HepG2 (cell line): Measurements from ENCODE around the gene PRR23E. TPM values are rescaled to one million over a fixed set of nuclear protein-coding genes. Genes with fewer than 3 reads are reported as not detected.

ENCODE experiments used
- ATAC-seq: fragments of 200-7000 bp; cut with Tn5 transposase; 3 replicates; pipeline ENCODE4 v1.9.1; 2020; ENCODE audit warnings: mild to moderate bottlenecking, moderate library complexity
- BruUV-seq: library from RNA; stranded (reverse); fragments of 400-500 nt; replicated peaks from 2 replicates; lab custom pipeline; 2021; lab: Mats Ljungman, UMichigan
- CTCF ChIA-PET: fragments of 300-600 bp; formaldehyde crosslinking; extraction: SDS; loops from one replicate; lab custom pipeline; 2021; ENCODE audit warnings: low total read pairs, inconsistent platforms, low intra/inter-chr PET ratio; lab: Yijun Ruan, JAX
- POLR2A ChIA-PET: fragments of 350-600 bp; sonication (Branson Sonifier 250); formaldehyde crosslinking; loops from one replicate; lab custom pipeline; 2020; ENCODE audit warnings: antibody characterized with exemption, inconsistent platforms; lab: Yijun Ruan, JAX
- DNase-seq: peaks from one replicate; pipeline ENCODE4 v3.0.0-alpha.2; 2015; ENCODE audit warnings: low spot score
- FAIRE-seq: peaks from 3 replicates; lab custom pipeline; 2011; peaks lifted over from hg19 to GRCh38; lab: Jason Lieb, UNC
- H2AFZ ChIP-seq: one replicate; pipeline ENCODE4 v1.6.1; 2011; ENCODE audit warnings: low read length, inconsistent platforms
- H3K27ac ChIP-seq: fragments of 300-600 bp; 3 replicates; pipeline ENCODE4 v1.8.0; 2011; ENCODE audit warnings: mixed run types, mild to moderate bottlenecking, mixed read lengths, low read length, inconsistent platforms; ENCODE audit not compliant: insufficient read depth; ENCODE audit errors: extremely low read length
- H3K27me3 ChIP-seq, 2 experiments: fragments of 200-600 bp in 1 of 2; 2 replicates in 1 of 2; 3 replicates in 1 of 2; pipeline versions ENCODE4 v1.6.0 to v1.8.0; 2011; ENCODE audit warnings: low read length in 2 of 2, mild to moderate bottlenecking in 2 of 2, moderate library complexity in 2 of 2, inconsistent platforms in 1 of 2; ENCODE audit not compliant: insufficient read depth in 2 of 2, control insufficient read depth in 1 of 2
- H3K36me3 ChIP-seq, 2 experiments: fragments of 200-600 bp in 1 of 2; replicated peaks in 1 of 2; 2 replicates in 1 of 2; 3 replicates in 1 of 2; pipeline versions ENCODE4 v1.5.1 to v1.8.0; 2011; ENCODE audit warnings: low read length in 2 of 2, inconsistent platforms in 1 of 2; ENCODE audit not compliant: insufficient read depth in 2 of 2, control insufficient read depth in 1 of 2
- H3K4me1 ChIP-seq: 2 replicates; pipeline ENCODE4 v1.5.1; 2012; ENCODE audit warnings: low read length, inconsistent platforms; ENCODE audit not compliant: insufficient read depth
- H3K4me2 ChIP-seq: 2 replicates; pipeline ENCODE4 v1.6.0; 2011; ENCODE audit warnings: low read depth, low read length, inconsistent platforms
- H3K4me3 ChIP-seq, 3 experiments: fragments of 200-600 bp in 1 of 3; sonication (generic), shearing (Covaris generic) in 1 of 3; replicated peaks in 1 of 3; 2 replicates each; pipeline ENCODE4 v1.5.1; 2011 to 2016; ENCODE audit warnings: low read length in 3 of 3, inconsistent platforms in 2 of 3, low read depth in 2 of 3, mild to moderate bottlenecking in 2 of 3, control low read depth in 1 of 3, mixed read lengths in 1 of 3; ENCODE audit not compliant: insufficient read depth in 1 of 3
- H3K79me2 ChIP-seq: one replicate; pipeline ENCODE4 v1.6.1; 2011; ENCODE audit warnings: low read length, inconsistent platforms; ENCODE audit not compliant: insufficient read depth
- H3K9ac ChIP-seq: 2 replicates; pipeline ENCODE4 v1.6.0; 2011; ENCODE audit warnings: mild to moderate bottlenecking, low read depth, low read length, inconsistent platforms; ENCODE audit not compliant: insufficient read depth
- H3K9me3 ChIP-seq: 2 replicates; pipeline ENCODE4 v1.5.1; 2012; ENCODE audit warnings: mild to moderate bottlenecking, low read length
- H4K20me1 ChIP-seq: 2 replicates; pipeline ENCODE4 v1.6.0; 2011; ENCODE audit warnings: inconsistent platforms, mild to moderate bottlenecking, low read length, moderate library complexity; ENCODE audit not compliant: insufficient read depth
- ISL2 ChIP-seq: sonication (generic); formaldehyde crosslinking; IDR thresholded peaks from 2 replicates; pipeline ENCODE4 v1.5.0; 2020; ENCODE audit warnings: missing genetic modification reagents
- KMT2B ChIP-seq: IDR thresholded peaks from 2 replicates; pipeline ENCODE4 v1.6.1; 2016; ENCODE audit warnings: missing genetic modification reagents, missing compliant biosample characterization
- MTA3 ChIP-seq: sonication (generic); formaldehyde crosslinking; IDR thresholded peaks from 2 replicates; pipeline ENCODE4 v1.4.0; 2020; ENCODE audit warnings: missing genetic modification reagents
- NFIC ChIP-seq: IDR thresholded peaks from 2 replicates; pipeline ENCODE4 v1.6.1; 2012; ENCODE audit warnings: mild to moderate bottlenecking, low read length, inconsistent platforms
- SRY ChIP-seq: sonication (generic); formaldehyde crosslinking; IDR thresholded peaks from 2 replicates; pipeline ENCODE4 v1.8.0; 2022; ENCODE audit warnings: mild to moderate bottlenecking, missing genetic modification reagents
- SSRP1 ChIP-seq: IDR thresholded peaks from 2 replicates; pipeline ENCODE4 v1.6.1; 2016; ENCODE audit warnings: control low read depth
- ZFP90 ChIP-seq: sonication (generic); formaldehyde crosslinking; IDR thresholded peaks from 2 replicates; pipeline ENCODE4 v1.8.0; 2022; ENCODE audit warnings: missing genetic modification reagents, mild to moderate bottlenecking, inconsistent platforms, borderline replicate concordance
- ZNF180 ChIP-seq: sonication (generic); formaldehyde crosslinking; IDR thresholded peaks from 2 replicates; pipeline ENCODE4 v1.4.0; 2020; ENCODE audit warnings: low read depth, missing genetic modification reagents, borderline replicate concordance
- ZNF331 ChIP-seq: sonication (generic); formaldehyde crosslinking; IDR thresholded peaks from 2 replicates; pipeline ENCODE4 v1.4.0; 2020; ENCODE audit warnings: missing genetic modification reagents
- ZNF550 ChIP-seq: sonication (generic); formaldehyde crosslinking; IDR thresholded peaks from 2 replicates; pipeline ENCODE4 v1.4.0; 2020; ENCODE audit warnings: mild to moderate bottlenecking, missing genetic modification reagents, borderline replicate concordance
- WGBS: methylation state at CpG from one replicate; pipeline ENCODE4 v1.1.6; 2017; ENCODE audit warnings: low lambda C conversion rate; 5-methylcytosine and 5-hydroxymethylcytosine counted together
- in situ Hi-C: cut with HindIII; loops from 2 replicates; pipeline ENCODE4 v1.10.0; 2017; ENCODE audit warnings: low pct_unique_long_range_greater_than_20kb; ENCODE audit not compliant: extremely low pct_ligation_motif_present
- intact Hi-C: fragments of 100-400 bp; cut with micrococcal nuclease; formaldehyde crosslinking; loops from one replicate; pipeline ENCODE4 v1.10.0; 2022; ENCODE audit not compliant: unreplicated experiment
- polyA plus RNA-seq, 8 experiments: library from polyadenylated mRNA; depleted of rRNA in 3 of 8; stranded (reverse) in 7 of 8; unstranded in 1 of 8; fragments of >200 nt; fragmentation: Illumina TruSeq in 4 of 8; extraction: Trizol in 4 of 8; gene quantifications; 2 replicates each; pipeline versions ENCODE4 v1.2.1 to v1.2.3, GENCODE V29; 2011 to 2016; ENCODE audit warnings: low read depth in 4 of 8, missing spikeins in 1 of 8, mixed read lengths in 1 of 8; ENCODE audit not compliant: insufficient read depth in 1 of 8
- total RNA-seq, 5 experiments: library from RNA; depleted of rRNA; stranded (reverse); fragments of >200 nt; fragmentation: Illumina TruSeq; extraction: Trizol; gene quantifications; 2 replicates each; pipeline ENCODE4 v1.2.3, GENCODE V29; 2016; ENCODE audit warnings: low read depth in 1 of 5
- TF ChIP-seq, protein P1 (sequence below), 2 experiments: sonication (generic) in 1 of 2; formaldehyde crosslinking in 1 of 2; IDR thresholded peaks; 2 replicates each; pipeline versions ENCODE4 v1.5.1 to v1.6.1; 2011 to 2020; ENCODE audit warnings: borderline replicate concordance in 1 of 2, low read depth in 1 of 2, low read length in 1 of 2, mild to moderate bottlenecking in 1 of 2, missing genetic modification reagents in 1 of 2, moderate library complexity in 1 of 2

Gene PRR23E
- total and polyA plus RNA-seq, 2 of the 13 experiments (the other 11 are each of a cell fraction or from before 2014, with no cell fraction given), result not detected

DNA sequence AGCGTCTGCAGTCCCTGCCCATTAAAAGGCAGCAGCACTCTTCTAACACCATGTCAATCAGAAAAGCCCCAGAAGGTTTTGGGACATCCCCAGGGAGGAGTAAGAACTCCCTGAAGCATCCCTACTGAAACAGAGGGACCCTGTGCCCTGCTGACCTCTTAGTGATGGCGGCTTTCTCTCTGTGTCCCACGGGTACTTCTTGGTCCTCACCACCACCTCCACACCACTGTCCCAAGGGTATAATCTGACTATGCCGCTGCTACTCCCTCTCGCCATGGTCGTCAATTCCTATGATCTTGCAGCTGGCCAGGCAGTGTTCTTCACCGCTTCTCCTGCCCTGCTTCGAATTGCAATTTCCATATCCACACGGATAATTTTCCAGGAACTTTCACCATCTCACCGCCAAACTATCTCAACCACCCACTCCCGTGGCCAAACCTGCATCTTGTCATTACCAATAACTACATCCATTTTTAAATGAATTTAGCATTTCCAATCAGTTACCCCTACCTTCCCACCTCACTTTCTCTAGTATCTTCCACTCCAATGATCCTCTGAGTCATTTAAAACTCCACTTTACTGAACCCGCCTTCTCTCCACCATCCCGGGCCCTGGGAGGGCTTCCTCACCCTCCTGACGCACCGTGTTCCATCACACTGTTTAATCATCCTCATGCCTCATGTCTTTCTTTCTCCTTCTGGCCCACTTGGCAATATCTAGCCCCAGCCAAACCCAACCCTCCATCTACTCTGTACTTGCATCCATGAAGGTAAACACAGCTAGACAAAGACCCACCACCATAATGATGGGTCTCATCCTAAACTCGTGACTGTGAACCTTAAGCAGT, 23.7 kb downstream of the PRR23E start:
- H3K9ac ChIP-seq, result no peak overlapping the region
- in situ Hi-C loops (no loop called here), intact Hi-C loops (no loop called here)
- WGBS, result 25% methylated on average over 16 of the region's 16 CpGs
- H3K36me3 ChIP-seq, result no peaks in the 10 kb centered on the region
- no peak overlapping the region for H3K27ac ChIP-seq
- TF ChIP-seq, protein P1, sequence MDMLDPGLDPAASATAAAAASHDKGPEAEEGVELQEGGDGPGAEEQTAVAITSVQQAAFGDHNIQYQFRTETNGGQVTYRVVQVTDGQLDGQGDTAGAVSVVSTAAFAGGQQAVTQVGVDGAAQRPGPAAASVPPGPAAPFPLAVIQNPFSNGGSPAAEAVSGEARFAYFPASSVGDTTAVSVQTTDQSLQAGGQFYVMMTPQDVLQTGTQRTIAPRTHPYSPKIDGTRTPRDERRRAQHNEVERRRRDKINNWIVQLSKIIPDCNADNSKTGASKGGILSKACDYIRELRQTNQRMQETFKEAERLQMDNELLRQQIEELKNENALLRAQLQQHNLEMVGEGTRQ (IDR thresholded peaks at IDR 0.05; ENCODE audit: low read depth, low read length), result no peak
- TF ChIP-seq, protein P1 (CRISPR knock-in tag; IDR thresholded peaks at IDR 0.05; ENCODE audit: borderline replicate concordance), result no peak
- TF ChIP-seq NFIC (no peak), ZFP90 (CRISPR knock-in tag) (no peak), ISL2 (CRISPR knock-in tag) (no peak), MTA3 (CRISPR knock-in tag) (no peak), SSRP1 (no peak), ZNF331 (CRISPR knock-in tag) (no peak), ZNF180 (no peak), ZNF550 (CRISPR knock-in tag) (no peak), SRY (CRISPR knock-in tag) (no peak), KMT2B (no peak)
- CTCF ChIA-PET, result no interaction called here
- POLR2A ChIA-PET, result no interaction called here
- no peaks in the 10 kb centered on the region for H4K20me1 ChIP-seq
- BruUV-seq, result no TSS peak
- H3K4me2 ChIP-seq, result no peak overlapping the region
- no peak for FAIRE-seq
- H2AFZ ChIP-seq, result no peak overlapping the region
- H3K4me1 ChIP-seq, result no peaks in the 10 kb centered on the region
- no peaks in the 10 kb centered on the region for H3K9me3 ChIP-seq
- H3K79me2 ChIP-seq, result no peaks in the 10 kb centered on the region
- H3K27me3 ChIP-seq, result peaks cover 0 to 41% of the 10 kb centered on the region in 2 experiments; a peak in 4 of 5 replicates
- no peak overlapping the region for H3K4me3 ChIP-seq
- no peak for ATAC-seq
- no peak for DNase-seq
